H9 (cell line): Measurements from ENCODE around the gene RHBDD1. TPM values are rescaled to one million over a fixed set of nuclear protein-coding genes. Genes with fewer than 3 reads are reported as not detected.

Experiments used
- DNase-seq: peaks from one replicate; pipeline ENCODE4 v3.0.0-alpha.2; 2017
- H2AFZ ChIP-seq: one replicate; pipeline ENCODE4 v1.6.1; 2013; ENCODE audit warnings: mild to moderate bottlenecking, low read length, control low read depth, moderate library complexity
- H2AK5ac ChIP-seq: 2 replicates; pipeline ENCODE4 v1.6.1; 2013; ENCODE audit warnings: low read length, control low read depth, mixed read lengths; ENCODE audit not compliant: insufficient read length
- H2BK120ac ChIP-seq: one replicate; pipeline ENCODE4 v1.6.1; 2013; ENCODE audit warnings: low read depth, mild to moderate bottlenecking, low read length, control low read depth, inconsistent platforms; ENCODE audit not compliant: poor library complexity, severe bottlenecking
- H2BK12ac ChIP-seq: 2 replicates; pipeline ENCODE4 v1.6.1; 2013; ENCODE audit warnings: low read length, control low read depth, mixed read lengths, low read depth; ENCODE audit not compliant: insufficient read length
- H2BK15ac ChIP-seq: 2 replicates; pipeline ENCODE4 v1.6.1; 2013; ENCODE audit warnings: low read depth, low read length, control low read depth
- H2BK20ac ChIP-seq: one replicate; pipeline ENCODE4 v1.6.1; 2013; ENCODE audit warnings: low read depth, mild to moderate bottlenecking, low read length, control low read depth, inconsistent platforms; ENCODE audit not compliant: poor library complexity, severe bottlenecking
- H2BK5ac ChIP-seq: 2 replicates; pipeline ENCODE4 v1.6.1; 2013; ENCODE audit warnings: low read length, control low read depth, mixed read lengths; ENCODE audit not compliant: insufficient read length
- H3K14ac ChIP-seq: 2 replicates; pipeline ENCODE4 v1.6.1; 2013; ENCODE audit warnings: low read length, control low read depth; ENCODE audit not compliant: insufficient read depth
- H3K18ac ChIP-seq: 2 replicates; pipeline ENCODE4 v1.6.1; 2013; ENCODE audit warnings: low read depth, mild to moderate bottlenecking, mixed read lengths, low read length, control low read depth; ENCODE audit not compliant: insufficient read length
- H3K23ac ChIP-seq: 2 replicates; pipeline ENCODE4 v1.6.1; 2013; ENCODE audit warnings: low read length, control low read depth, mixed read lengths, low read depth; ENCODE audit not compliant: insufficient read length
- H3K23me2 ChIP-seq: 2 replicates; pipeline ENCODE4 v1.6.1; 2013; ENCODE audit warnings: low read depth, mild to moderate bottlenecking, mixed read lengths, low read length, control low read depth; ENCODE audit not compliant: insufficient read length, poor library complexity, severe bottlenecking
- H3K27ac ChIP-seq: 2 replicates; pipeline ENCODE4 v1.5.1; 2013; ENCODE audit warnings: low read length, control low read depth, mixed read lengths, low read depth; ENCODE audit not compliant: insufficient read length
- H3K27me3 ChIP-seq: 2 replicates; pipeline ENCODE4 v1.6.1; 2013; ENCODE audit warnings: low read length, control low read depth, inconsistent platforms; ENCODE audit not compliant: insufficient read depth
- H3K4ac ChIP-seq: 2 replicates; pipeline ENCODE4 v1.6.1; 2013; ENCODE audit warnings: low read depth, mild to moderate bottlenecking, control low read depth, inconsistent platforms, low read length, moderate library complexity
- H3K4me1 ChIP-seq: 2 replicates; pipeline ENCODE4 v1.6.1; 2013; ENCODE audit warnings: low read length, control low read depth, inconsistent platforms; ENCODE audit not compliant: insufficient read depth
- H3K4me2 ChIP-seq: 2 replicates; pipeline ENCODE4 v1.6.1; 2013; ENCODE audit warnings: low read length, control low read depth, mixed read lengths; ENCODE audit not compliant: insufficient read length, insufficient read depth
- H3K56ac ChIP-seq: 2 replicates; pipeline ENCODE4 v1.6.1; 2013; ENCODE audit warnings: low read depth, mild to moderate bottlenecking, mixed read lengths, low read length, control low read depth; ENCODE audit not compliant: insufficient read length
- H3K79me1 ChIP-seq: 2 replicates; pipeline ENCODE4 v1.6.1; 2013; ENCODE audit warnings: low read depth, mild to moderate bottlenecking, moderate library complexity, low read length, control low read depth, inconsistent platforms; ENCODE audit not compliant: insufficient read depth, poor library complexity, severe bottlenecking
- H3K79me2 ChIP-seq: 2 replicates; pipeline ENCODE4 v1.6.1; 2013; ENCODE audit warnings: low read length, control low read depth, inconsistent platforms; ENCODE audit not compliant: insufficient read depth
- H3K9ac ChIP-seq: 2 replicates; pipeline ENCODE4 v1.6.1; 2013; ENCODE audit warnings: low read length, control low read depth, mixed read lengths; ENCODE audit not compliant: insufficient read length; ENCODE audit errors: extremely low read depth
- H3K9me3 ChIP-seq: one replicate; pipeline ENCODE4 v1.6.1; 2013; ENCODE audit warnings: low read depth, low read length, inconsistent platforms; ENCODE audit not compliant: control insufficient read depth
- H3T11ph ChIP-seq: one replicate; pipeline ENCODE4 v1.6.1; 2013; ENCODE audit warnings: mild to moderate bottlenecking, low read length, control low read depth, inconsistent platforms
- H4K20me1 ChIP-seq: one replicate; pipeline ENCODE4 v1.6.1; 2013; ENCODE audit not compliant: control insufficient read depth, insufficient read length, insufficient read depth
- H4K5ac ChIP-seq: 2 replicates; pipeline ENCODE4 v1.6.1; 2013; ENCODE audit warnings: low read depth, mild to moderate bottlenecking, mixed read lengths, low read length, control low read depth; ENCODE audit not compliant: insufficient read length
- H4K8ac ChIP-seq: replicated peaks from 2 replicates; pipeline ENCODE4 v1.6.1; 2013; ENCODE audit warnings: low read length, control low read depth, mixed read lengths, low read depth; ENCODE audit not compliant: insufficient read length
- H4K91ac ChIP-seq: 2 replicates; pipeline ENCODE4 v1.6.1; 2013; ENCODE audit warnings: low read depth, mild to moderate bottlenecking, moderate library complexity, mixed read lengths, low read length, control low read depth; ENCODE audit not compliant: insufficient read length
- H3K27ac Mint-ChIP-seq, 3 experiments: 2 replicates in 2 of 3; 3 replicates in 1 of 3; pipeline ENCODE4 v1.8.0; 2020 to 2021; ENCODE audit warnings: mixed read lengths in 3 of 3, mild to moderate bottlenecking in 1 of 3, moderate library complexity in 1 of 3
- H3K27me3 Mint-ChIP-seq: 2 replicates; pipeline ENCODE4 v1.8.0; 2021; ENCODE audit warnings: low read depth, mild to moderate bottlenecking, moderate library complexity, mixed read lengths
- H3K36me3 Mint-ChIP-seq, 3 experiments: 2 replicates in 2 of 3; 3 replicates in 1 of 3; pipeline ENCODE4 v1.8.0; 2020 to 2021; ENCODE audit warnings: low read depth in 3 of 3, mixed read lengths in 3 of 3; ENCODE audit not compliant: insufficient read depth in 1 of 3
- H3K4me1 Mint-ChIP-seq, 2 experiments: 2 replicates each; pipeline ENCODE4 v1.8.0; 2020; ENCODE audit warnings: mixed read lengths in 2 of 2
- H3K4me3 Mint-ChIP-seq, 2 experiments: 2 replicates in 1 of 2; 3 replicates in 1 of 2; pipeline ENCODE4 v1.8.0; 2020 to 2021; ENCODE audit warnings: mild to moderate bottlenecking in 2 of 2, mixed read lengths in 2 of 2, moderate library complexity in 1 of 2
- H3K9me3 Mint-ChIP-seq, 2 experiments: 2 replicates in 1 of 2; 3 replicates in 1 of 2; pipeline ENCODE4 v1.8.0; 2020; ENCODE audit warnings: mild to moderate bottlenecking in 2 of 2, mixed read lengths in 2 of 2, moderate library complexity in 1 of 2
- WGBS: extraction: QIAGEN DNeasy Blood & Tissue Kit; methylation state at CpG from one replicate; pipeline ENCODE4 v1.1.7; 2013; ENCODE audit warnings: missing lambda C conversion rate, low lambda C conversion rate, mixed read lengths; ENCODE audit not compliant: insufficient read length; ENCODE audit errors: extremely low coverage; 5-methylcytosine and 5-hydroxymethylcytosine counted together
- total RNA-seq: library from RNA; stranded (reverse); gene quantifications from 2 replicates; pipeline ENCODE4 v1.2.1, GENCODE V29; 2021
- TF ChIP-seq, protein P1 (sequence below): fragments of 200-600 bp; sonication (generic); conservative IDR thresholded peaks from 3 replicates; pipeline ENCODE4 v1.8.0; 2021; ENCODE audit warnings: antibody characterized with exemption, mild to moderate bottlenecking

The RHBDD1 gene
- total RNA-seq, 1 experiment from 2014 or later: 24.9 TPM

DNA sequence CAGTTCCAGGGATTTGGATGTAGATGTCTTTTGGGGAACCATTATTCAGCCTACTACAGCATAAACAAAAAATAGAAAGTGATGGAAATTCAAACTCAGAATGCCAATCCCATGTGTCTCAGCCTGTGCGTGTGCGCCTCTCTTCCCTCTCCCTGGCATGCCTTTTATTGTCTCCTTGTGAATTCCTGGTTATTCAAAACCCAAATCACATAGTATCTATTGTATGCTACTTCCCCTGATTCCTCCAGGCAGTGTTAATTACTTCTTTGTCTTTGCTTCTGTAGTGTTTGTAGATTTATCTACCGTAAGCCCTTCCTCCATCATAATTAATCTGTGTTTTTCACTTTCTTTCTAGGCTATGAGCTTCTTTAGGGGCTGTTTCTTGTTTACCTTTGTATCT lies 38.9 kb downstream of the RHBDD1 start:
- WGBS: no CpG with 5 or more reads among the region's 3 CpGs
- Histone ChIP-seq H3T11ph (no peak overlapping the region), H3K4ac (no peak overlapping the region), H3K23ac (no peak overlapping the region), H3K9me3 (no peaks in the 10 kb centered on the region), H3K4me1 (no peaks in the 10 kb centered on the region; the same call in 1 of the 2 replicates), H2AK5ac (no peak overlapping the region), H4K91ac (no peak overlapping the region), H3K9ac (no peak overlapping the region), H3K4me2 (no peak overlapping the region), H3K14ac (no peak overlapping the region), H3K27me3 (no peaks in the 10 kb centered on the region), H3K27ac (no peak overlapping the region), H3K79me2 (no peaks in the 10 kb centered on the region), H2BK20ac (no peak overlapping the region), H3K23me2 (no peaks in the 10 kb centered on the region), H2BK5ac (no peak overlapping the region), H4K5ac (no peak overlapping the region), H3K56ac (no peak overlapping the region), H3K18ac (no peak overlapping the region), H2BK12ac (no peak overlapping the region), H2AFZ (no peak overlapping the region), H4K20me1 (no peaks in the 10 kb centered on the region), H2BK120ac (no peak overlapping the region), H3K79me1 (no peaks in the 10 kb centered on the region), H4K8ac (no peak overlapping the region), H2BK15ac (no peak overlapping the region)
- DNase-seq: no peak
- Mint-ChIP-seq H3K27ac (peak overlapping the region in 2 of 3 experiments; percentile 0 to 15; a peak in 5 of 7 replicates), H3K4me3 (no peak overlapping the region), H3K27me3 (no peaks in the 10 kb centered on the region), H3K9me3 (no peaks in the 10 kb centered on the region), H3K4me1 (peaks cover 13 to 22% of the 10 kb centered on the region in 2 experiments), H3K36me3 (peaks cover 0 to 3% (median 0%) of the 10 kb centered on the region in 3 experiments; a peak in 2 of 7 replicates)
- TF ChIP-seq, protein P1, sequence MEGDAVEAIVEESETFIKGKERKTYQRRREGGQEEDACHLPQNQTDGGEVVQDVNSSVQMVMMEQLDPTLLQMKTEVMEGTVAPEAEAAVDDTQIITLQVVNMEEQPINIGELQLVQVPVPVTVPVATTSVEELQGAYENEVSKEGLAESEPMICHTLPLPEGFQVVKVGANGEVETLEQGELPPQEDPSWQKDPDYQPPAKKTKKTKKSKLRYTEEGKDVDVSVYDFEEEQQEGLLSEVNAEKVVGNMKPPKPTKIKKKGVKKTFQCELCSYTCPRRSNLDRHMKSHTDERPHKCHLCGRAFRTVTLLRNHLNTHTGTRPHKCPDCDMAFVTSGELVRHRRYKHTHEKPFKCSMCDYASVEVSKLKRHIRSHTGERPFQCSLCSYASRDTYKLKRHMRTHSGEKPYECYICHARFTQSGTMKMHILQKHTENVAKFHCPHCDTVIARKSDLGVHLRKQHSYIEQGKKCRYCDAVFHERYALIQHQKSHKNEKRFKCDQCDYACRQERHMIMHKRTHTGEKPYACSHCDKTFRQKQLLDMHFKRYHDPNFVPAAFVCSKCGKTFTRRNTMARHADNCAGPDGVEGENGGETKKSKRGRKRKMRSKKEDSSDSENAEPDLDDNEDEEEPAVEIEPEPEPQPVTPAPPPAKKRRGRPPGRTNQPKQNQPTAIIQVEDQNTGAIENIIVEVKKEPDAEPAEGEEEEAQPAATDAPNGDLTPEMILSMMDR: no peak
